Stimulated activated CD4-positive, alpha-beta T cell treated with anti-CD3 and anti-CD28 coated beads, Interleukin-4, amount 100 ng/mL, for 1 hour (primary cell): ENCODE results near the gene GALNT13.
"Not testable (repeated sequence)": the region's sequence is repeated elsewhere in the genome, so short reads cannot be mapped to it uniquely, and the experiment has no call there.

Source experiments
- DNase-seq: peaks from one replicate; pipeline ENCODE4 v3.0.0-alpha.2; 2020

Gene GALNT13

GRCh38 chr2:154437104-154437503 is 565.4 kb downstream of the GALNT13 start:
- no peak for DNase-seq

GRCh38 chr2:154439156-154439555 is 567.4 kb downstream of the GALNT13 start:
- no peak for DNase-seq

- DNase-seq = no peak
Observed at GRCh38 chr2:154443919-154444318, 572.2 kb downstream of the GALNT13 start.

GRCh38 chr2:154446324-154446723 is 574.6 kb downstream of the GALNT13 start:
- no peak for DNase-seq

GRCh38 chr2:154447727-154448418 is 576.2 kb downstream of the GALNT13 start:
- DNase-seq = no peak

- DNase-seq = no peak
Observed at GRCh38 chr2:154449951-154450658, 578.4 kb downstream of the GALNT13 start.

GRCh38 chr2:154452471-154452870 is 580.7 kb downstream of the GALNT13 start:
- no peak for DNase-seq

GRCh38 chr2:154452906-154453493 is 581.3 kb downstream of the GALNT13 start:
- no peak for DNase-seq

GRCh38 chr2:154455166-154455565 is 583.4 kb downstream of the GALNT13 start:
- no peak for DNase-seq

- no peak for DNase-seq
Observed at GRCh38 chr2:154455866-154456265, 584.1 kb downstream of the GALNT13 start.

- no peak for DNase-seq
Observed at GRCh38 chr2:154457286-154457685, 585.6 kb downstream of the GALNT13 start.

GRCh38 chr2:154459286-154459685 is 587.6 kb downstream of the GALNT13 start:
- no peak for DNase-seq

- no peak for DNase-seq
Observed at GRCh38 chr2:154462634-154463033, 590.9 kb downstream of the GALNT13 start.

- DNase-seq = no peak
Observed at GRCh38 chr2:154466226-154466625, 594.5 kb downstream of the GALNT13 start.

- DNase-seq = no peak
Observed at GRCh38 chr2:154470376-154470775, 598.7 kb downstream of the GALNT13 start.

- not testable (repeated sequence) for DNase-seq
Observed at GRCh38 chr2:154471492-154471891, 599.8 kb downstream of the GALNT13 start.

- DNase-seq = no peak
Observed at GRCh38 chr2:154477319-154477718, 605.6 kb downstream of the GALNT13 start.

- no peak for DNase-seq
Observed at GRCh38 chr2:154480521-154480920, 608.8 kb downstream of the GALNT13 start.

GRCh38 chr2:154481336-154481735 is 609.6 kb downstream of the GALNT13 start:
- DNase-seq = no peak

GRCh38 chr2:154484338-154485099 is 612.8 kb downstream of the GALNT13 start:
- no peak for DNase-seq

GRCh38 chr2:154488801-154489200 is 617.1 kb downstream of the GALNT13 start:
- no peak for DNase-seq

GRCh38 chr2:154489266-154489858 is 617.6 kb downstream of the GALNT13 start:
- no peak for DNase-seq

- DNase-seq = no peak
Observed at GRCh38 chr2:154490530-154490929, 618.8 kb downstream of the GALNT13 start.
